Activated CD4-positive, alpha-beta T cell treated with anti-CD3 and anti-CD28 coated beads, Interleukin-2, amount 50 U/mL, for 16 hours (primary cell): ENCODE measurements around the gene CDKL1.

ENCODE experiments used
- DNase-seq: peaks from one replicate; pipeline ENCODE4 v3.0.0-alpha.2; 2020

The CDKL1 gene

DNA sequence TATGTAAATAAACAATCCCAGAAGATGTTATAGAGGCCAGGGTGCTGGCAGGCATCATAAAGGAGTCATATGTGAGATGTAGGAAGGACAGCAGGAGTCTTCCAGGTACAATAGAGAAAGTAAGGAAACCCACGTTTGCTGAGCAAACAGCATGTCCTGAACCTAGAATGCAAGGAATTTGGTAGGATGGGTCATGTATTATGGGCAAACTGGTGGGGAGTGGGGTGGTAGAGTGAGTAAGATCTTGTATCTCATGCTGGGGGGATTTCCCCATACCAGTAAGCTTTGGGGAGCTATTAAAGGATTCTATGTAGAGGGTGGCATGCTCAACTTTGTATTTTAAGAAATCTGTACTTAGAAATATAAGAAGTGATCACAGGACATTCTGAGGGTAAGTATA lies 41.0 kb downstream of the CDKL1 start:
- no peak for DNase-seq

DNA sequence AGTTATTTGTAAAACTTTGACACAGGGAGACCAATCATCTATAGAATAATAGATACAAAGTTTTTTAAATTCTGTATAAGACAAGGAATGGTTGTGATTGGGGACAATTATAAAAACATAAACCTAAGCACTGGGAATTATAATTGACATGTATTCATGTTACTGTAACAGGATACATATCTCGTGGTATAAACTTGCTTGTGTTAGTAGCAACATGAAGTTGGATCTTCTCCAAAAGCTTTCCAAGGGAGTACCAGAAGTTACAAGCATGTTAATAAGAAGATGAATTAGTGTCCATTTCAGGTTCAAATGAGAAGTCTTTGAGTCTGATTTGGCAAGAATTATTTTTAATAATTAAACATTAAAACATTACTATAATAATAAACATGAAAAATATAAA lies 42.2 kb downstream of the CDKL1 start:
- DNase-seq, result no peak

DNA sequence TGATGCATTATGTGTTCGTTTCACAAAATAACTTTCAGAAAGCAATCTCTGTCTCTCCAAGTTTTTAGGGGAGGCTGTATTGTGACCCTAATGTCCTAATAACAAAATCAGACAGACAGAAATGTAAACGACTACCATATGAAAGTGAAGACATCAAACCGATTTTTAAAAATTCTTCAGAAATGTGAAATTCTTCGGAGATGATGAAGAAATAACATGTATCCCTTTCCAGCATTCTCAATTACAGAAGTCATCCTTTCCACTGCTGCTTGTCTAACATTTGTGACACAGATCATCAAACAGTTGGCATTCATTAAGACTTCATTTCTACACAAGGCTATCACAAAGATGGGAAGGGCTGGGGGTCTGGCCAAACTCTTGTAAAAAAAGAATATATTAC lies 43.6 kb downstream of the CDKL1 start:
- DNase-seq, result no peak

DNA sequence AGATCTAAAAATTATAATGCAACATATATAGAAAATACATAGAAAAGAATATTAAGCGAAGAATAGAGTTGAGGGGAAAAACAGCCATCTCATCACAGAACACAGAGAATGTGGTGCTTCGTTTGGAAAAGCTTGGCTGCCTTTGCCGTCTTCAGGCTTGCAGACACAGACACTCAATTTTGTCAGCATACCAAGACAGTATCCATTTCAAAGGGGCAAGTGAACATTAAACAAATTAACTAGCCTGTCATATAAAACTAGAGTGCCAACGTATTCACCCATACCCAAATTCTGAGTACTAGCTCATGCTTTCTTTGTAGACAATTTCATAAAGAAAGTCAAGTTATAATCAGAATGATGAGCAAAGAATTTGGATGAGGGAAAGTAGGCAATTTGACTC lies 44.1 kb downstream of the CDKL1 start:
- DNase-seq, result no peak

DNA sequence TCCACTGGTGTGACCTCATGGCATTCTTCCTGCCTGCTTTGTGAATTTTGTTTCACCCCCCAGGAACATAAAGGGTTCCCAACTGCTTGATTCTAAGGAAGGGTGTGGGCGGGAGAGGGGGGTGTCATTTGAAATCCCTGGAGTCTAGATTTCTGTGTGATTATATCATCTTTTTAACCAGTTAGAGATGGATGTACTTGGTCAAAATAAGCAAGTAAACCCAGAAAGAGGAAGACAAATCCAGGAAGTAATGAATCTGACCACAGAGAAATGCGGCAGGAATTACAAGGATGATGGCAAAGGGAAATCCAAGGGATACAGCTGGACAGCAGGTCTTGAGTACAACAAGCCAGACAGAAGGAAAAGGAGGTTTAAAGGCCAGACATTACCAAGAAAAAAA lies 45.7 kb downstream of the CDKL1 start:
- no peak for DNase-seq

DNA sequence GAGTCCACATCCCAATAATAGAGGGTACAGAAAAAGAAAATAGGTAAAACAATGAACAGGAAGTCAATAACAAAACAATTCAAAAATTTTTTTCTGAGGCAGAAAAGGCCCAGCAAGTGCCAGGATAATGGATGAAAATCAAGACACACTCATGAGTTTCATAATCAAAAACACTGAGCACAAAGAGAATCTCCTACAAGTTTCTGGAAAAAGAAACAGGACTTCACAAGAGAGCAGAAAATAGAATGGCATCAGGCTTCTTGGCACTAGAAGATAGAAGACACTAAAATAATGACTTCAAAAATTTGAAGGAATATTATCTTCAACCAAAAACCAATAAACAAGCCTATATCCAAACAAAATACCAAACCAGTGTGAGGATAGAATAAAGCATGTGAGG lies 47.7 kb downstream of the CDKL1 start:
- no peak for DNase-seq

DNA sequence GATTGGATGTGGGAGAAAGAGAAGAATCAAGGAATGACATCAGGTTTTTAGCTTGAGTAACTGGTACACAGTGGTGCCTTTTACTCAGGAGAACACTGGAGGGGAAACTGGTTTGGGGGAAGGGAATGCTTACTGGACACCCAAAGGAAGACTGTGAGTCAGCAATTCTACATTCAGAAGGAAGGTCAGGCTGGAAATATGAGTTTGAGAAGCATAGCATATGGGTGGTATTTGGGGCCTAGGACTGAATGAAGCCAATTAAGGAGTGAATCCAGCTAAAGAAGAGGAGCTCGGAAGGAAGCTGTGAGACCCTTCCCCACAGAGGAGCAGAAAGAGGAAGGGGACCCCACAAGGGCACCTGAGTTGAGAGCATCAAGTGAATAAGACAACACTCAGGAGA lies 49.2 kb downstream of the CDKL1 start:
- DNase-seq, result no peak

DNA sequence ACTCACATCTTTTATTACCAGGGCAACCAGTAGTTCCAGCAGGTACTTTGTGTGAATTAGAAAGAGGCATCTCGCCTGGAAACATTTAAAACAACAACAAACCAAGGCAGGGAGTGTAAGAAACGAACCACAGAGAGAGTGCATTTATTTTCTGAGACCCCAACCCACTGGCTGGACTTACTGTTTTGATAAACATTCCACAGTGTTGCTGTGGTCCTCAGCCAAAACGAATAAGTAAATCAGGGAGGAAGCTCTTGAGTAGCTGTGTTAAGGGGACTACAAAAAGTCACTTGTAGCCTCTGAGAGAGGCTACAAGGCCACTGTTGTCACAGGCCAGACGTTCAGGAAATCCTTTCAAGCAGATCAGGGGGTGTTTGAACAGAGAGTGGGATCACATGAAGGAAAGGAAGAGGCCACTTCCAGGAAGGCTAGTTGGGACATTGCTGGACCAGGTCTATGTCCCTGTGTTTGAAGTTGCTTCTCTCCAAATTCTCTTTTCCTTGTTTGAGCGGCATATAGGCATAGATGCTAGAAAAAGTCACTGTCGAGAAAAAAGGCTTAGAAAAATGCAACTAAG lies 50.7 kb downstream of the CDKL1 start:
- DNase-seq, result no peak

DNA sequence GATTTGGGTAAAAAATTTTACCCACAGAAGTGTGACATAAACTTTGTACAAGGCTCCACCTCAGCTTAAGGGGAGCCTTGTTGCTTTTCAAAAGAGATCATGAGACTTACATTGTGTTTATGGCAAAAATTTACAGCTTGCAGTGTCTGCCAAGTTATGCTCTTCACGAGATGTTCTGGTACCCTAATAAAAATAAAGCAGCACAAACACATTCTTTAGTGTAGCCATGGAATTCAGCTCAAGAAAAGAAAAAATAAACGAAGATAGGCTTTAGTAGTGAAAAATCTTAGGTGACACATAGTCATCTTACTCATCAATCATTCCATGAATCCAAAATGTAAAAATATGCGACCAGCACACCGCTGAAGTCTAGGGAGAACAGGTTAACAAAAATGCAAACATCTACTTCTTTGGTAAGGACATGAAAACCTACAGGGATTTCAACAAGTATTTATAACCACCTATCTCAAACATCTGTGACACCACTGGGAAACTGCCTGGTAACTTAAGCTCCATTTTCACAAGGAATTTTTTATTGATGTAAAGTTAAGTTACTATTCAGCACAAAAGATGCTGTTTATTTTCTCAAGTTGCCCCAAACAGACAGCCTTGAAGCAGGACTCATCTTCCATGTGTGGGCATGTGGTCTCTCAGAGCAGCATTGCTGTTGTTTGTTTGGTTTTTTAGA lies 51.7 kb downstream of the CDKL1 start:
- DNase-seq, result no peak

DNA sequence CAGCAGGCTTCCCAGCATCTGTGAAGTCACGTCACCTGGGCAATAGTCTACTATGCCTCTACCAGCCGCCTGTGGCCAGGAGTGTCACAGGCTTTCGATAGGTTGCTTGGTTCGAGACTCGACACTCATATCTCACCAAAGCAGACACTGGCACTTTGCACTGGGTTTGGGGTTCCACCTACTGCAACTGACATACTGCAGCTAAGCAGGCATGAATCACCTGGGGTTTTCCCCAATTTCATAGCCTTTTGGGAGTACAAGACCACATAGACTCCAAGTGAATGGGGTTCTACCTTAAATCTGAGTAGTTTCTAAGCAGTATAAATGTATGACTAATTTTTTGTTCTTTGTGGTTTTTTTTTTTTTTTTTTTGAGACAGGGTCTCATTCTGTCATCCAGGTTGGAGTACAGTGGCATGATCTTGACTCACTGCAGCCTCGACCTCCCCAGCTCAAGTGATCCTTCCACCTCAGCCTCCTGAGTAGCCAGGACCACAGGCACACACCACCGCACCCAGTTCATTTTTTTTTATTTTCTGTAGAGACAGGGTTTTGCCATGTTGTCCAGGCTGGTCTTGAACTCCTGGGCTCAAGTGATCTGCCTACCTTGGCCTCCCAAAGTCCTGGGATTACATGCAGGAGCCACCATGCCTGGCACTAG lies 52.4 kb downstream of the CDKL1 start:
- peak; percentile 93 for DNase-seq

DNA sequence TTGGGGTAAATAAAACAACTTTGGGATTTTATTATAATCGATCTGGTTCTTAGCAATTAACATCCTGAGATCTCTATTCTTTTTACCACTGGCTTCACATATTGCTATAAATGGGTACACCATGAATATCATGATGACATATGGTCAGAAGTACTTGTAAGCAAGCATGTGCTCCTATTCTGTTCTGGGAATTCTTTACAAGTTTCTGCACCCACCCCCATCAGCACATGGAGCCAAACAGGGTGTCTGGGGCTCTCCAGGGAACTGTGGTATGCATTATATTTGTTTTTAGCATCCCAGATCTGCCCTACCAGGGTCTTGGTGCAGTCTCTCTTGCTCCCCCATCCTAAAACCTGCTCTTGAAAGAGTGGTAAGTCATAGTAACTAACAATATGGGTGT lies 53.2 kb downstream of the CDKL1 start:
- no peak for DNase-seq

DNA sequence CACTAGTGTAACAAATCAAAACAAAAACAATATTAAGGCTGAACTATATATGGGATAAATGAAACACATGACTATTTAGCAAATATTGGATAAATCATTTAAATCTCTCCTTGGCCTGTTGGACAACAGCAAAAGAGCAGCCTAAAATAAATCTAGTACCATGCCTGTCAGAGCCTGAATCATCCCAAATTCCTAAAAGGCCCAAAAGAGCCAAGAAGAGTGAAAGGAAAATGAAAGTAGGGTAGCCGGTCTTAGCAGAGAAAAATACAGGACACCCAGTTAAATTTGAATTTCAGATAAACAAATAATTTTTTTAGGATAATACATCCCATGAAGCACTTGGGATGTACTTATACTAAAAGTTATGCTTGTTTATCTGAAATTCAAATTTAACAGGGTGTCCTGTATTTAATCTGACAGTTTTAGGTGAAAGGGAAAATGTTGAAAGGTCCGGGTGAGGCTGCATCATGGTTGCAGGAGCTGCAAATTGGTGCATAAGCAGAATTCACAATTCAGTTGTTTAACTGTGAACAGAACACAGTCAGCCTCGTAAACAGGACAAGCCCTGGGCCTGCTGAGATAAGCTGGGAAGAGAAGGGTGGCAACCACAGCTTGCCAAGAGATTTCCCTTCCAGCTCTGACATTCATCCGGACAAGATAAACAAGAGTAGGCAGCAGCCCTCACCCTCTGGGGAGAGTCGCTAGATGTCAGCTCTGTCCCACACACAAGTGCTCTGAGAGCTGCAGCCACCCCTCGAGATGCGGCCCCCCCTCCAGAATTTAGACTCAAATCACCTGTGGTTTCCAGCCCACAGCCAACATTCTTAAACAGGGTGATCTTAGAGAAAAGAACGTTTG lies 54.2 kb downstream of the CDKL1 start:
- DNase-seq, result peak; percentile 36

DNA sequence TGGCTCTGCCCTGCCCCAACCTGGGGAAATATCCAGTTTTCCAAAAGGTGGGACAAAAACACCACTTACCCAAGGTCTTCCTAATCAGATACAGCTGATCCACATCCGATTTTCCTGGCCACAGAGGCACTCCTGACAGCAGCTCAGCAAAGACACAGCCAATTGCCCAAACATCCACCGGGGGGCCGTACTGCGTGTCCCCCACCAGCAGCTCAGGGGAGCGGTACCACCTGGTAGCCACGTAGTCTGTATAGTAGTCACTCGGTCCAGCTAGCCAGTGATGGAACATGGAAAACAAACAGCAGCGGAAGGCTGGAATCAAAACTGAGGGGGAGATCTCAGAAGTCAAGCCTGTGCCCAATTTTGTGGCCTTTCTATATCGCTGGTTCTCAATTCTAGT lies 55.7 kb downstream of the CDKL1 start:
- DNase-seq, result no peak

DNA sequence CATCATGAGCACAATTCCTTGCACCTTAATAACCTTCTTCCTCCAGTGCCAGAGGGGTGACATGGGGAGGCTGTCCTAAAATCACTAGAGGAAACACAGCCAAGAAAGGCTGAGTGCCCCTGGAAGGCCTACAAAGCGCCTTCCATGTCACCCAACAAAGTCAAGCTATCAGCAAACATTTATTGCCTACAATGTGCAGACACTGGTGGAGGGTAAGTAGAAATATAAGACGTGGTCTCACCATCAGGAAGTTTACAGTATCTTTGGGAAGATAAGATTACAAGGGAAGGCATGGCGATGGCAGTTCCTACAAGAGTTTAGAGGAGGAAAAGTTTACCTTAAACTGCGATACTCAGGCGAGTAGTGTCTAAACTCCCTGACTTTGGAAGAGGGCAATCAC lies 56.6 kb downstream of the CDKL1 start:
- no peak for DNase-seq

DNA sequence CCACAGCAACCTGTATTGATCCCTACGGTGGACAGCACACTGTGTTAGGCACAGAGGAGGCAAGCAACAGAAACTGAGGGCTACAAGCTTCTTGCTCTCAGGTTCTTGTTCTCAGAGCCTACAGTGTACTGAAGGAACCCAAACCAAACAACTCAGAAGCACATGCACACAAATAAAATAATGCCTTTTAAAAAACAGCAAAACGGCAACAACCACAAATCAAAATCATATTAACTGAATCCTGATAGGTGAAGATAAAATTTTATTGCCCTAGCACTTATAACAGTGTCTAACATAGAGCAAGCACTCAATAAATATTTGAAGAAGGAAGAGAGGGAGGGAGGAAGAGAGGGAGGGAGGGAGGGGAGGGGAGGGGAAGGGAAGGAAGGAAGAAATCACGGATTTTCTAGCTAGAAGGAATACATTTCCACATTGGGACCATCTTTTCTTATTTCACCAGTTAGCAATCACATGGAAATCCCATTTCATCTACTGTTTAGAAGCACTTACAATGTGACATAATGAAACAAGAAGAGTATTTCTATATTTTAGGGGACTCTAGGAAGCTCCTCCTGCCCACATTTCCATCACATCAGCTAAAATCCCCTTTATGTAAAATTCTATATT lies 57.4 kb downstream of the CDKL1 start:
- DNase-seq, result no peak

DNA sequence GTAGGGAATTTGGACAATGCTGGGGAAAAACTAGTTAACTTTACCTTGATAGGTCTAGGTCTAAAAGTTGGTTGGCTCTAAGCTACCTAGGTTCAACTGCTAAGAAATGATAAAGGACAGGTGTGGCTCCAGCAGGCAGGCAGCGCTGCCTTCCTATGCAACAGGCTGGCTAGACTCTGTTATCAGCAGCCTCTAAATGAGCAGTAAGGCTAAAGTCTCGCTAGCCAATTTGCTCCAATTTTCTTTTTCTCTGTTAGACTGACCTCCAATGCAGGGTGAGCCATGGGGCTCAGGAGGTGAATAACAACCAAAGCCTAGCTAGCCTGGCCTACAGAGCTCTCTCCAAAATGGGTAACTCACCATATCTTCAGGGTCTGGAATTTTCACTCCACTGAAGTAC lies 58.1 kb downstream of the CDKL1 start:
- DNase-seq, result no peak

DNA sequence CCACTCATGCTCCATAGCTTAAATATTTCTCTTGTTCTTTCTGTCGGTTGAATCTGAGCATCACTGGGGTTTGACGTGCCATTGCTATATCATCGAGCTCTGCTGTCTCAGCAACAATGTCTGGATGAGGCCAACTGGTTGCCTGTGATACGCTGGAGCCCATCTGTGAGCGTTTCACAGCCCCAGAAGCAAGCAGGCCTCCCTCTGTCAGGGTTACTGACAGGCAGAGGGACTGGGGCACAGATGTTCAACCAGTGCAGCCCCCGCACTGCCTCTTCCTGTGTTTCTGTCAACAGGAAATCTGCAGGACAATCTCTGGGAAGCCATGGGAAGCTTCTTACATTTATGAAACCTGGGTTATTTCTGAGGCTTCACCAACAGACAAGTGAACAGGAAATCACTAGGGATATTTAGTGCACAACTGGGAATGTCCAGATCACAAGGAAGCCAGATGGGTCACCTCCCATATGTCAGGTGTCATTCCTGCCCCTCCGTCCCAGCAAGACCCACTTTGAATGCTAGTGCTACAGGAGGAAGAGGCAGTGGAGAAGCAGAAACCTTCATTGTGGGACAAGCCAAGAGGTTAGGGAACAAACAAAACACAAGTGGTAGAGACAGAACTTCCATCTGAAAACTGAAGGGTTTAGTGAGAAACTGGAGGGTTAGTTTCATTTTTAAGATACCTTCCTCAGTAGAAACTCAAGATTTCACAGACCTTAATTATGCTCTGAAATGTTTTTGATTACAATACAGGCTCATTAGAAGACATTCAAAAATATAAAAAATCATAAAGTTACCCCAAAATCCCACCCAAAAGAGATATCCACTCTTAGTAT lies 60.5 kb downstream of the CDKL1 start:
- DNase-seq, result no peak

DNA sequence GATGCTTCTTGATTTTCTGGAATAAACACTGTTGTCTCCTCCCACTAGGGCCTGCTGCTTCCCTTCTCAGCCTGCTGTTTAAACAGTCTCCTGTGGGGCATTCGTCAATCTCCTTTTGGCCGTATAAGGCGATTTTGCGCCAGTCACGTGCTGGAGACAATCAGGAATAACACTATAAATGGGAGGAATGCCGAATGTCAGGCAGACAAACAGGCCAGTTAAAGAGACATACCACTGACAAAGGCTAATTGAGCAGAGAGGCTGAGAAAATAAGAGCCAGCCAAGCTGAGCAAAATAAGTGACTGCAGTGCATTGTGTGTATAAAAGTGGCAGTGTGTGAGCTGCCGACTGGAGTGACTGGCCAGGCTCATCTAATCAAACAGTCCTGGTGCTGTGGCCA lies 61.3 kb downstream of the CDKL1 start:
- DNase-seq, result no peak

DNA sequence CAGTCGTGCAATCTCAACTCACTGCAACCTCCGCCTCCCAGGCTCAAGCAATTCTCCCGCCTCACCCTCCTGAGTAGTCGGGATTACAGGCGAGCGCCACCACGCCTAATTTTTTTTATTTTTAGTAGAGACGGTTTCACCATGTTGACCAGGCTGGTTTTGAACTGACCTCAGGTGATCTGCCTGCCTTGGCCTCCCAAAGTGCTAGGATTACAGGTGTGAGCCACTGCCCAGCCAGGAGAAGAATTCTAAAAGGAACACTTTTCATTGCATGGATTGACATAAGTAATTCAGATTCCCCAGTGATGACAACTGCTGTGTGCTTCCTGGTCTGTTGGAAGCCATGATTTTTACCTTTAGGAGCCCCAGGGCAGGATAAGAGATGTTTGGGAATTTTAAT lies 62.5 kb downstream of the CDKL1 start:
- no peak for DNase-seq

DNA sequence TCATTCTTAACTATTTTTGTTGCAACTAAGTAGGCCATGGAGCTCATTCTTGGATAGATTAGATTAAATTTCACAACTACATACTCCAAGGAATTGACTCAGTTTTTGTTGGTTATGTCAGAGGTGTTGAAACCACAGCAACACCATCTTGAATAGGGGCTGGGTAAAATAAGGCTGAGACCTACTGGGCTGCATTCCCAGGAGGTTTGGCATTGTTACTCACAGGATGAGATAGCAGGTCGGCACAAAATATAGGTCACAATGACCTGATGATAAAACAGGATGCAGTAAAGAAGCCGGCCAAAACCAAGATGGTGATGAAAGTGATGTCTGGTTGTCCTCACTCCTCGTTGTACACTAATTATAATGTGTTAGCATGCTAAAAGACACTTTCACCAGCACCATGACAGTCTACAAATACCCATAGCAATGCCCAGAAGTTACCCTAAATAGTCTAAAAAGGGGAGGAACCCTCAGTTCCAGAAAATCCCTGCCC lies 63.6 kb downstream of the CDKL1 start:
- DNase-seq, result no peak

DNA sequence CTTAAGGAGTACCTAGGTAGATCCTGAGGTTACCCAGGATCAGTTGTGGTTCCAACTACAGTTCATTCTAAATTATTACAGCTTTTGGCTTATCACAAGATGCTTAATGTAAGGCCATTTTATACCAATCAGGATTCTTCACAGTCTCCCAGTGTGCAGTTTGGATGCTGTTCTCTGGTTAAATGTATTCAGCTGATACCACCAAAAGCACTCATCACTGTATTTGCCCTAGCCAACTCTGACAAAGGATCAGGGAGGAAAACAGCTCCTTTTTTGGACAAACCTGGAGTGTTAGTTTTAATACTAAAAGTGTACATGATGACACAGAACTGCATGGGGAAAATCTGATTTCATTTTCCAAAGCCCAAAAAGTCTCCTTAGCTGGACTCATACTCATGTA lies 65.1 kb downstream of the CDKL1 start:
- no peak for DNase-seq

DNA sequence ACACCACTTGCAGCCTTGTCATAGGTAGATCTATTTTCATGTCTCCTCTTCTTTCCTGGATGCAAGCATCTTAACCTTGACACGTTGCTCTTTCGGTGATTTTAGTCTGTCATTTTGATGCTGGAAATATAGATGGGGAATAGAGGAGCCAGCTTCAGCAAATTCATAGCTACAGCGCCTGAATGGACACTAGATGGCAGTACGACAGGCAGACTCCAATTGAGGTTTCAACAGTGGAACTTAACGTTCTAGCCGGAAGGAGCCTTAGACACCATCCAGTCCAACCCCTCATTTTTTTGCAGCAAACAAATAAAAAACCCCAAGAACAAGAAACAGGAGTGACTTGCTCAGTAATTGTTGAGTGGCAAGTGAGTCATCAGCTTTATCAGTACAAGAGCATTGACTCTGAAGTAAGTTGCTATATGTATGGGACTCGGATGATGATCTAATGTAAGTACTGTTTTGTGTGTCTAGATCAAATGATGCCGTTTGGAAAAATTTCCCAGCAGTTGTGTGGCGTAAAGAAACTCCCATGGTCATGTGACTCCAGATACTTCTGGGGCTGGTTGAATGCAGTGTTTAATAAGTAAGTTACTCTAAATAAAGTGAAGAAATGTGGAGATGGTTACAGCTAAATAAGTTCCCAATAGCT lies 75.5 kb downstream of the CDKL1 start:
- peak; percentile 95 for DNase-seq
